ENCODE data around the gene CCDC148. TPM values are rescaled to one million over a fixed set of nuclear protein-coding genes. Genes with fewer than 3 reads are reported as not detected.

CCDC148 gene
- total and polyA plus RNA-seq, 2 donors (not counting 3 experiments of a cell fraction or from before 2014, with no cell fraction given) = 0.04 to 0.69 TPM

DNA sequence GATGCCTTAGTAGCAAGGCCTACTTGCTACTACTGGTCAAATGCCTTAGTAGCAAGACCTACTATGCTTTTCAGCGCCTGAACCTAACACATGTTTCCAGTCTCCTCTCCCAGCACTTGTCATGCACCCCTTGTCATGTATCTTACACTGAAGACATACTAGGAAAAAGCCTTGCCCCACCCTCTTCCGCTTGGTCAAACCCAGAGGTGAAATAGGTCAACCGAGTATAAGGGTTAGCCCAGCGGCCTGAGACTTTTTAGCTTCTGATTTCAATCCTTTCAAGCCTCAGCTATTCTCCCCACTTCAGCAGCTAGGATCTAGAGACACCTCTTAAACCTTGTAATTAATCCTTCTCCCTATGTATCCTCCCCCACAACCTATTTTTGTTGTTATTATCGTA, 281.6 kb downstream of the CCDC148 start:
- BruUV-seq (replicated peaks) = no TSS peak
- Histone ChIP-seq H3K9me3 (replicated peaks; ENCODE audit: control insufficient read depth, insufficient read depth, low read length) (no peaks in the 10 kb centered on the region), H4K20me1 (replicated peaks; ENCODE audit: control insufficient read depth, extremely low read depth, insufficient read depth, low read length) (no peaks in the 10 kb centered on the region), H3K4me2 (ENCODE audit: insufficient read depth, low read length) (no peak overlapping the region), H3K27me3 (ENCODE audit: control insufficient read depth in 2 of 2, insufficient read depth in 2 of 2, low read length in 2 of 2) (peaks cover 0 to 6% of the 10 kb centered on the region in 2 experiments), H3K79me2 (ENCODE audit: control insufficient read depth, insufficient read depth, low read length) (no peaks in the 10 kb centered on the region), H3K9ac (replicated peaks; ENCODE audit: extremely low read depth, insufficient read depth, low read length) (no peak overlapping the region), H3K4me1 (ENCODE audit: control insufficient read depth, extremely low read depth, insufficient read depth, low read length) (no peaks in the 10 kb centered on the region), H3K27ac (ENCODE audit: insufficient read depth, low read depth, low read length) (no peak overlapping the region), H2AFZ (ENCODE audit: low read depth, low read length) (no peak overlapping the region), H3K36me3 (ENCODE audit: control insufficient read depth in 2 of 2, extremely low read depth in 1 of 2, insufficient read depth in 2 of 2, low read length in 2 of 2) (no peaks in the 10 kb centered on the region), H3K9me1 (replicated peaks; ENCODE audit: control insufficient read depth, extremely low read depth, insufficient read depth, low read length) (no peaks in the 10 kb centered on the region), H3K4me3 (replicated peaks in 1 of 3; ENCODE audit: insufficient read depth in 1 of 3, low read depth in 1 of 3, low read length in 3 of 3) (no peak overlapping the region)
- intact Hi-C loops (cut with micrococcal nuclease) = loop anchor here (10.0 kb wide), 1 partner anchor 170 kb away; no protein-coding TSS in a partner anchor
- no peak for FAIRE-seq
- DNase-seq (ENCODE audit: low read depth, low spot score) = no peak
- dilution Hi-C loops (cut with MboI; ENCODE audit: extremely low pct_ligation_motif_present, low sequenced_read_pairs) = no loop called here
- ChIA-PET POLR2A (no interaction called here), CTCF (interaction anchor here (0.6 kb wide), 1 partner anchor 507 kb away, joined by 4 read pairs; no protein-coding TSS in a partner anchor)
- no peak for TF ChIP-seq MAX (IDR thresholded peaks at IDR 0.05; ENCODE audit: insufficient read depth, insufficient read length)
- TF ChIP-seq POLR2A (IDR thresholded peaks at IDR 0.05; ENCODE audit: low read depth, low read length) = no peak
- no peak for TF ChIP-seq EZH2 (IDR thresholded peaks at IDR 0.05; ENCODE audit: borderline replicate concordance, low read depth, low read length, severe bottlenecking)
- no peak for TF ChIP-seq JUN (IDR thresholded peaks at IDR 0.05; ENCODE audit: borderline replicate concordance, insufficient read depth, insufficient read length, low read depth)
- TF ChIP-seq MYC (IDR thresholded peaks at IDR 0.05; ENCODE audit: low read depth, low read length) = no peak
- no peak for TF ChIP-seq GATA2 (IDR thresholded peaks at IDR 0.05; ENCODE audit: insufficient read depth, insufficient read length, low read depth, low read length)
- TF ChIP-seq, protein P1, sequence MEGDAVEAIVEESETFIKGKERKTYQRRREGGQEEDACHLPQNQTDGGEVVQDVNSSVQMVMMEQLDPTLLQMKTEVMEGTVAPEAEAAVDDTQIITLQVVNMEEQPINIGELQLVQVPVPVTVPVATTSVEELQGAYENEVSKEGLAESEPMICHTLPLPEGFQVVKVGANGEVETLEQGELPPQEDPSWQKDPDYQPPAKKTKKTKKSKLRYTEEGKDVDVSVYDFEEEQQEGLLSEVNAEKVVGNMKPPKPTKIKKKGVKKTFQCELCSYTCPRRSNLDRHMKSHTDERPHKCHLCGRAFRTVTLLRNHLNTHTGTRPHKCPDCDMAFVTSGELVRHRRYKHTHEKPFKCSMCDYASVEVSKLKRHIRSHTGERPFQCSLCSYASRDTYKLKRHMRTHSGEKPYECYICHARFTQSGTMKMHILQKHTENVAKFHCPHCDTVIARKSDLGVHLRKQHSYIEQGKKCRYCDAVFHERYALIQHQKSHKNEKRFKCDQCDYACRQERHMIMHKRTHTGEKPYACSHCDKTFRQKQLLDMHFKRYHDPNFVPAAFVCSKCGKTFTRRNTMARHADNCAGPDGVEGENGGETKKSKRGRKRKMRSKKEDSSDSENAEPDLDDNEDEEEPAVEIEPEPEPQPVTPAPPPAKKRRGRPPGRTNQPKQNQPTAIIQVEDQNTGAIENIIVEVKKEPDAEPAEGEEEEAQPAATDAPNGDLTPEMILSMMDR (IDR thresholded peaks at IDR 0.05; ENCODE audit: extremely low read depth in 1 of 2, insufficient read depth in 1 of 2, low read depth in 1 of 2, low read length in 2 of 2) = no peak
- no peak for TF ChIP-seq POLR2AphosphoS5 (IDR thresholded peaks at IDR 0.05; ENCODE audit: insufficient read depth, low read depth, low read length)
- TF ChIP-seq FOS (IDR thresholded peaks at IDR 0.05; ENCODE audit: borderline replicate concordance, insufficient read depth, low read length) = no peak

All from endothelial cell of umbilical vein (primary cell).